Pancreas (tissue), 10 donors: ENCODE measurements around the gene FAM181A. TPM values are rescaled to one million over a fixed set of nuclear protein-coding genes. Genes with fewer than 3 reads are reported as not detected.

ENCODE experiments used
- ATAC-seq, 4 donors: fragments of 200-7000 bp; cut with Tn5 transposase; one replicate each; pipeline versions ENCODE4 v1.8.0 to v1.9.1; 2020; ENCODE audit warnings: mild to moderate bottlenecking in 4 of 4, moderate library complexity in 4 of 4
- DNase-seq, 6 donors: peaks; one replicate each; pipeline ENCODE4 v3.0.0-alpha.2; 2020
- FAIRE-seq: peaks from 2 replicates; lab custom pipeline; 2012; peaks lifted over from hg19 to GRCh38; lab: Jason Lieb, UNC
- H3K27ac ChIP-seq, 4 donors: fragments of 200-600 bp; sonication (generic); 1 replicate in 3 of 4; 2 replicates in 1 of 4; pipeline versions ENCODE4 v1.5.0 to v1.8.0; 2020
- H3K27me3 ChIP-seq, 4 donors: fragments of 200-600 bp; one replicate each; pipeline ENCODE4 v1.8.0; 2021
- H3K36me3 ChIP-seq, 3 donors: fragments of 200-600 bp; sonication (generic) in 1 of 3; one replicate each; pipeline versions ENCODE4 v1.5.0 to v1.8.0; 2020 to 2021
- H3K4me1 ChIP-seq, 3 donors: fragments of 200-600 bp; one replicate each; pipeline ENCODE4 v1.8.0; 2021
- H3K4me3 ChIP-seq, 4 donors: fragments of 200-600 bp; sonication (generic) in 2 of 4; one replicate each; pipeline versions ENCODE4 v1.5.0 to v1.8.0; 2020 to 2021
- H3K9me3 ChIP-seq, 4 donors: fragments of 200-600 bp; one replicate each; pipeline ENCODE4 v1.8.0; 2021
- WGBS, 2 donors: extraction: QIAGEN DNeasy Blood & Tissue Kit; methylation state at CpG; one replicate each; pipeline ENCODE4 v1.1.7; 2013; 5-methylcytosine and 5-hydroxymethylcytosine counted together
- intact Hi-C, 3 donors: fragments of 100-400 bp; cut with DNase I; formaldehyde crosslinking; loops; one replicate each; pipeline versions ENCODE4 v1.11.1 to v1.14.2; 2022
- polyA plus RNA-seq, 2 donors: library from polyadenylated mRNA; stranded (reverse); fragments of 200-250 nt; gene quantifications; one replicate each; pipeline ENCODE4 v1.2.3, GENCODE V29; 2013
- total RNA-seq, 6 donors: library from RNA; stranded (reverse); fragmentation: NEBNext Ultra II Directional in 4 of 6; extraction: Animal tissue kit (Norgen Biotek cat#: 25700) in 4 of 6; gene quantifications; one replicate each; pipeline versions ENCODE4 v1.2.1 to v1.2.4, GENCODE V29; 2021 to 2023
- TF ChIP-seq, protein P1 (sequence below), 4 donors: fragments of 200-600 bp; sonication (generic) in 3 of 4; IDR thresholded peaks; one replicate each; pipeline versions ENCODE4 v1.5.0 to v1.8.0; 2021; ENCODE audit warnings: antibody characterized with exemption in 4 of 4
- donor health status: healthy with polysubstance abuse.
- donor health status: DM: no; HTN: no; CAD: no; lungs with moderate emphysema.
- donor health status: DM: no; HTN: no; CAD: no.
- donor health status: control.
- donor health status: control.
- donor health status: Bipolar disorder and iron deficiency.
- donor health status: DM: yes; HTN: yes; CAD: no.
- donor health status: DM: no; HTN: no; CAD: no.
- donor health status: DM: no; HTN: no; CAD: no.
- donor health status: DM: yes; HTN: yes; CAD: no.

The FAM181A gene
- total and polyA plus RNA-seq, 8 donors: not detected

DNA sequence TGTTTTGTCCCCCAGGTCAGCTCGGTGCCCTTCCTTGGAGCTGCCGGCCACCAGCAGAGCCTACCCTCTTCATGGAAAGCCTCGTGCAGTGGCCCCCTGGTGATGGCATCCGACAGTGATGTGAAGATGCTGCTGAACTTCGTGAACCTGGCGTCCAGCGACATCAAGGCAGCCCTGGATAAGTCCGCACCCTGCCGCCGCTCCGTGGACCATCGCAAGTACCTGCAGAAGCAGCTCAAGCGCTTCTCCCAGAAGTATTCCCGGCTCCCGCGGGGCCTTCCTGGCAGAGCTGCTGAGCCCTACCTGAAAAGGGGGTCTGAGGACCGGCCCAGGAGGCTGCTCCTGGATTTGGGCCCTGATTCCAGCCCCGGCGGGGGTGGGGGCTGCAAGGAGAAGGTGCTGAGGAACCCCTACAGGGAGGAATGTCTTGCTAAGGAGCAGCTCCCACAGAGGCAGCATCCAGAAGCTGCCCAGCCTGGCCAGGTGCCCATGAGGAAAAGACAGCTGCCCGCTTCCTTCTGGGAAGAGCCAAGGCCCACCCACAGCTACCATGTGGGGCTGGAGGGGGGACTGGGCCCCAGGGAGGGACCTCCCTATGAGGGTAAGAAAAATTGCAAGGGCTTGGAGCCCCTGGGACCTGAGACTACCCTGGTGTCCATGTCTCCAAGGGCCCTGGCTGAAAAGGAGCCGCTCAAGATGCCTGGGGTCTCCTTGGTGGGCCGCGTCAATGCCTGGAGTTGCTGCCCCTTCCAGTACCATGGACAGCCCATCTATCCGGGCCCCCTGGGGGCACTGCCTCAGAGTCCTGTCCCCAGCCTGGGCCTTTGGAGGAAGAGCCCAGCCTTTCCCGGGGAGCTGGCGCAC, 1.3 kb downstream of the FAM181A start:
- H3K4me1 ChIP-seq: no peaks in the 10 kb centered on the region
- 78 to 82% methylated on average over 26 of the region's 26 CpGs for WGBS, 2 donors
- no peaks in the 10 kb centered on the region for H3K27me3 ChIP-seq
- H3K27ac ChIP-seq: no peak overlapping the region
- FAIRE-seq: no peak
- no peak for DNase-seq
- H3K36me3 ChIP-seq: no peaks in the 10 kb centered on the region
- no peak overlapping the region for H3K4me3 ChIP-seq
- intact Hi-C loops: no loop called here
- no peak for ATAC-seq
- no peaks in the 10 kb centered on the region for H3K9me3 ChIP-seq
- TF ChIP-seq, protein P1, sequence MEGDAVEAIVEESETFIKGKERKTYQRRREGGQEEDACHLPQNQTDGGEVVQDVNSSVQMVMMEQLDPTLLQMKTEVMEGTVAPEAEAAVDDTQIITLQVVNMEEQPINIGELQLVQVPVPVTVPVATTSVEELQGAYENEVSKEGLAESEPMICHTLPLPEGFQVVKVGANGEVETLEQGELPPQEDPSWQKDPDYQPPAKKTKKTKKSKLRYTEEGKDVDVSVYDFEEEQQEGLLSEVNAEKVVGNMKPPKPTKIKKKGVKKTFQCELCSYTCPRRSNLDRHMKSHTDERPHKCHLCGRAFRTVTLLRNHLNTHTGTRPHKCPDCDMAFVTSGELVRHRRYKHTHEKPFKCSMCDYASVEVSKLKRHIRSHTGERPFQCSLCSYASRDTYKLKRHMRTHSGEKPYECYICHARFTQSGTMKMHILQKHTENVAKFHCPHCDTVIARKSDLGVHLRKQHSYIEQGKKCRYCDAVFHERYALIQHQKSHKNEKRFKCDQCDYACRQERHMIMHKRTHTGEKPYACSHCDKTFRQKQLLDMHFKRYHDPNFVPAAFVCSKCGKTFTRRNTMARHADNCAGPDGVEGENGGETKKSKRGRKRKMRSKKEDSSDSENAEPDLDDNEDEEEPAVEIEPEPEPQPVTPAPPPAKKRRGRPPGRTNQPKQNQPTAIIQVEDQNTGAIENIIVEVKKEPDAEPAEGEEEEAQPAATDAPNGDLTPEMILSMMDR (IDR thresholded peaks at IDR 0.05): no peak

DNA sequence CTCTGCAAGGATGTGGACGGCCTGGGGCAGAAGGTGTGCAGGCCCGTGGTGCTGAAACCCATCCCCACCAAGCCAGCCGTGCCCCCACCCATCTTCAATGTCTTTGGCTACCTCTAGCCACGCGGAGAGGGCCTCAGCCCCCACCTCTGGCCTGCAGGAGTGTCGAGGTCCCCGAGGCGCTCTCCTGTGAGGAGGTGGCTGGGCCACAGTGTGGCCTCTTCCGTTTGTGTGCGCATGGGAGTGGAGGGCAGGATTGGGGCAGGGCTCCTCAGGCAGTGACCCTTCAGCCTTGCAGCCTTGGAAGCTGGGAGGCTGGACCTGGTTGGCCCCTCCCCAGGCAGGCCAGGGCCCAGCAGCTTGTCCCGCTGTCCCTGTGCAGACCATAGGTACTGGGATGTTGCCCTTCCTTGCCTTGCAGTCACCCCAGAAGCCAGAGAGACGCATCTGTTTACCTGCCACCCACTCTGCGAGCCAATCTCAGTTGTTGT, 1.9 kb downstream of the FAM181A start:
- H3K27me3 ChIP-seq: no peaks in the 10 kb centered on the region
- 71 to 75% methylated on average over 13 of the region's 13 CpGs for WGBS, 2 donors
- H3K27ac ChIP-seq: no peak overlapping the region
- TF ChIP-seq, protein P1 (IDR thresholded peaks at IDR 0.05): no peak
- no peaks in the 10 kb centered on the region for H3K4me1 ChIP-seq
- no peak for FAIRE-seq
- intact Hi-C loops: no loop called here
- ATAC-seq: no peak
- no peaks in the 10 kb centered on the region for H3K36me3 ChIP-seq
- H3K9me3 ChIP-seq: no peaks in the 10 kb centered on the region
- H3K4me3 ChIP-seq: no peak overlapping the region
- DNase-seq: no peak

DNA sequence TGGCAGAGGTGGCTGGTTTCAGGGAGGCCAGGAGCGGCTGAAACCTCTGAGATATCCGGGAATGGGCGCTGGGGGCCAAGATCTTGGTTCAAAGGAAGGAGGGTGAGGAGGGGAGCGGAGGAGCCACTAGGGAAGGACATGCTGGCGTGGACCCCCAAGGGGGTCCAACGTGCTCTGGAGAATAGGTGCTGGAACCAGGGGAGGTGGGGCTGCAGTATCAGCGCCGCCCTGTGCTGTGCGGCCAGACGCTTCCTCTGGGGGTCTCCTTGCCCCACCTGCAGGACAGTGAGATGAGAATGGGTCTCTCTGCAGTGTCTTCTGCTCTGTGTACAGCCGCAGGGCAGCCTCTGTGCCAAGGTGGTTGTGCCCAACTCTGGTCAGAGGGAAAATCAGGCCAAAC, 2.5 kb downstream of the FAM181A start:
- FAIRE-seq (no peak), ATAC-seq (no peak), DNase-seq (no peak)
- Histone ChIP-seq H3K4me3 (no peak overlapping the region), H3K36me3 (no peaks in the 10 kb centered on the region), H3K9me3 (no peaks in the 10 kb centered on the region), H3K4me1 (no peaks in the 10 kb centered on the region), H3K27ac (no peak overlapping the region), H3K27me3 (no peaks in the 10 kb centered on the region)
- intact Hi-C loops: no loop called here
- TF ChIP-seq, protein P1 (IDR thresholded peaks at IDR 0.05): no peak
- WGBS, 2 donors: 76 to 84% methylated on average over 11 of the region's 11 CpGs

- Histone ChIP-seq H3K9me3 (no peaks in the 10 kb centered on the region), H3K4me1 (no peaks in the 10 kb centered on the region), H3K36me3 (no peaks in the 10 kb centered on the region), H3K27ac (no peak overlapping the region), H3K4me3 (no peak overlapping the region), H3K27me3 (no peaks in the 10 kb centered on the region)
- ATAC-seq: no peak
- intact Hi-C loops: no loop called here
- no peak for DNase-seq
- TF ChIP-seq, protein P1 (IDR thresholded peaks at IDR 0.05): no peak
- WGBS, 2 donors: 75 to 86% methylated on average over 8 of the region's 8 CpGs
- no peak for FAIRE-seq
These were observed 3.3 kb downstream of the FAM181A start for GRCh38 chr14:93930296-93930988.
